Left renal cortex interstitium (tissue), 4 donors: ENCODE measurements around the gene ENTPD6. TPM values are rescaled to one million over a fixed set of nuclear protein-coding genes. Genes with fewer than 3 reads are reported as not detected.
"Not testable (repeated sequence)": the region's sequence is repeated elsewhere in the genome, so short reads cannot be mapped to it uniquely, and the experiment has no call there.

Experiments
- DNase-seq, 4 donors: peaks; one replicate each; pipeline ENCODE4 v3.0.0-alpha.2; 2013; ENCODE audit warnings: low read depth in 4 of 4, low spot score in 2 of 4, missing footprints in 1 of 4
- polyA plus RNA-seq, 4 donors: library from polyadenylated mRNA; unstranded; fragments of 120-200 nt; gene quantifications; one replicate each; pipeline ENCODE4 v1.2.1, GENCODE V29; 2013; ENCODE audit not compliant: insufficient read length in 4 of 4

Gene ENTPD6
- polyA plus RNA-seq, 4 donors, result 38.6 to 53.0 (median 46.4) TPM

DNA sequence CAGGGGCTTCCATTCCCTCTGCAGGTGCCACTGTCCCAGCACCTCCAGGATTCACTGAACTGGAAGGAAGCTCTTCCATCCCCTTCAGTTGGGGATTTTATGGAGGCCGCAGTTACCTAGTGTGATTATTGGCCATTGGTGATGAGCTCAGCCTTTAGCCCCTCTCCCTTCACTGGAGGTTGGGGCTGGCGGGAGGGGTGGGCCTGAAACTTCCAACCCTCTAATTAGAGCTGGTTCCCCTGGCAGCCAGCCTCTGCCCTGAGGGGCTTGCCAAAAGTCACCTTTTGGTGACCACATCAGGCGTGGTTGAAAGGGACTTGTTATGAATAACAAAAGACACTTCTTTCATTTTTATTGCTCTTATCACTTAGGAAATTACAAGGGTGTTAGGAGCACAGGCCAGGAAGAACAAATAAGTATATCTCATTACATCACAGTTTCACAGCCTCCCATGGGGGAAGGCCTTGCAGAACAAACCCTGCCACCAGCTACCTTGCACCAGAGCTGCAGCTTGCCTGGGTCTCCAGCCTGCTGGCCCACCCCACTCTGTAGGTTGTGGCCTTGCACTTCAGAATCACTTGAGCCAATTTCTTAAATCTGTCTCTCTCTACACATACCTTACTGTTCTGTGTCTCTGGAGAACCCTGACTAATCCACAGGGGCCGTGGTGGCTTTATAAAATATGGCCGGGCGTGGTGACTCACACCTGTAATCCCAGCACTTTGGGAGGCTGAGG is 57.3 kb downstream of the ENTPD6 start:
- no peak for DNase-seq

- no peak for DNase-seq
Measured at GRCh38 chr20:25253606-25254275, 58.2 kb downstream of the ENTPD6 start.

DNA sequence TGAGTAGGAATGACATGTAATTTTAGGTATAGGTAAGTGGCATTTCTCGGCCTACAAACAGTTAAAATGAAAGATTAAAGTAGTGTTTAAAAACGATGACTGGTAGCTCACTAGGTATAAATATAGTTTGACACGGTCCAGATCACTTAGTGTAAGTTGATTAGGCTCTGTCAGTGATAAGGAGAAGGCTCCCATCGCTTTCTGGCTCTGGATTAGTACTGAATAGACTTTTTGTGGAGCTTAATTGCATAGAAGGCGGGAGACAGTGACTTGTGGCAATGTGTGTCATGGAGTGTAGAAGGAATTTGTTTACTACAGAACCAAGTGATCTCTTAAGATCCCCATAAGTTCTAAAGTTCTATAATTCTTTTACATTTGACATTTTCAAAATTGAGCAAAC is 59.1 kb downstream of the ENTPD6 start:
- DNase-seq, result no peak

DNA sequence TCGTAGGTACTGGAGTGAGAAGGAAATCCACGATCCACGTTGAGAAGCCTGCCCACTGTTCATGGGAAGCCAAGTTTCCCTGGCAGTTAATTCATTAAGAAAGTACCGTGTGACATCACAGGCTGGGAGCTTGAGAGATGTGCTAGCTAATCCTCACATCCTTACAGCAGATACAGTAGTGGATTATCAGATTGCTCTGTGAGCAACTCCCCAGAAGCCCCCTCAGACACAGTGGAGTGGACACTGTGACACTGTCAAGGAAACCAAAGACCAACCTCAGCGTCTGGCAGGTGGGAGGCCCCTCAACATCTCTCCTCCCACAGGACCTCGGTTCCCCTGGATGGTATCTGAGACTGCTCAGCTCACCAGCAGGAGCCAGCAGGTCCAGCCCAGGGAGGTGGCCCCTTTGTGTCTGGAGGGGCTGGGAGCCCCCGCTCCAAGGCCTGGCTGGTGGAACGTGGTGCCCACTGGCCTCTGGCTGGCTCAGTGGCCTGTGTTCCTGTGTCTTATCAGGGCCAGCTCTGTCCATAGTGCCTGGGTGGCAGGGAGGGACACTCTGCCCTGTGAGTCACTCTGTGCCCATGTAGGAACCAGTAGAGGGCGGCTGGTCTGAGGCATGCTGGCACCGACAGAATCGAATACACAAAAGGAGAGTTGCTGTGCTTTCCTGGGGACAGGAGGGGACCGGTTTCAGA is 59.6 kb downstream of the ENTPD6 start:
- no peak for DNase-seq

DNA sequence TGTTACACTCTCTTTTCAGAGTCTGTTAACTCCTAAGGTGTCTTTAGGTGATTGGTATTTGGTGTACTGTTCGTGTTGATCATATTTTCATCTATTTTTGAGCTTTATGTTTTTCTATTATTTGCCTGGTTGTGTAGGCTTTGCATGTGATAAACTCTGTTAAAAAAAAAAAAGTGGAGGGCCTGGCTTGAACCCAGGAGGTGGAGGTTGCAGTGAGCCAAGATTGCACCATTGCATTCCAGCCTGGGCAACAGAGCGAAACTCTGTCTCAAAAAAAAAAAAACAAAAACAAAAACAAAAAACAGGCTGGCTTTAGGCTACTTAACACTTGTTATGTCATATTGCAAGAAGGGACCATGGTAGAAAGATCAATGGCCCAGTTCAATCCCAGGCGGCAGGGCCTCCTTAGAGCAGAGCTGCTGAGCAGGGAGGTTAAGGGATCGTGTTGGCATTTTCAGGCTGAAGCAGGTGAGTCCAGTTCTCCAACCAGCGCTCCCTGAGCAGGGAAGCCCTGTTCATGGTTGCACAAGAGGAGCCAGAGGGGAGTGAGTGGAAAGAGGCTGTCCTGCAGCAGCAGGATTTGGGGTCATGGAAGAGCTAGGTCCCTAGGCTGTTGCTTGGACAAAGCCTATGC is 60.8 kb downstream of the ENTPD6 start:
- no peak for DNase-seq

DNA sequence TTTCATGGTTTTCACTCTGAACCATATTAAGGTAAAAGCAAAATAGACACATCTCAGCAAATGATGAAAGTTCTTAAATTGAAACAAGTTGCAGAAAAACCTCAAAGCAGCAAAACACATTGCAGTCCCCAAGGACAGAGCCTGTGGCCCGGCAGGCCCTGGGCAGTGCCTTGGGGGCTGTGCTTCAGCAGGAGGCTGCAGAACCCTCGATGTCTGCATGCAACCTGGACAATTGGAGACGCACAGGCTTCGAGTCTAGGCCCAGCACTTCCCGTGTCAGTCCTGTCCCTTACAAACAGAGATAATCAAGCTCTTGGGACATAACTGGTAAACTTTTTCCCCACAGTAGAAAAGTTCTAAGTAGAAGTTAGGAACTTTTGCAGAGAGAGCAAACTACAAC is 61.6 kb downstream of the ENTPD6 start:
- no peak for DNase-seq

DNA sequence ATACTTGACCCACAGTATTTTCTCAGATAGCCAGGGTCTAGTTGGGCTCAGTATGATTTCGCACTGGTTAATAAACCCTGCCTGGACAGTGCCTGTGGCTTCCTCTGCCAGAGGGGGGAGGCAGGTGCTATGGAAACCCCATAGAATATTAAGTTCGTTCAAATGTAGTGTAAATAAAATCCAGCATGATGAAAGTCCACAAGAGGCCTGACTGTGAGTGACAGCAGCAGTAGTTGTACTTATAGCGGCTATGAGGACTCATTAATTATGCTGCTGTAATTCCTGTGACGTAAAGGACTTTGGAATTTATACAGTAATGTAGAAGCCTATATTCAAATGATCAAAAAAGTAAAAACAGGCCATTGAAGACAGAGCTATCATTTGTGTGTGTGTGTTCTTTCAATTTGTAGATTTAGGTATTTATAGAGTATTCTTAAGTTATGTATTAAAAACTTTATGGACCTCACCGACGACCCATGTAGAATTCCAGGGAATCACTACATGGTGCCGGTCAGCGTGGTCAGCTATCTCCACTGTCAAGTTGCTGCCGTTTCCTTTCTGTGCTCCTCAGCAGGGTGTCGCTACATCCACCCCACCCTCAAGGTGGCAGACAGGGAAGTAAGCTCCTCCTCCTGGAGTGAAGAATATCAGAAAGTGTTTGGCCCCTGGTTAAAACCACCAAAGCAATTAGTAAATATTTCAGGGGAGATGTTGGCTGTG is 62.4 kb downstream of the ENTPD6 start:
- DNase-seq, result no peak

DNA sequence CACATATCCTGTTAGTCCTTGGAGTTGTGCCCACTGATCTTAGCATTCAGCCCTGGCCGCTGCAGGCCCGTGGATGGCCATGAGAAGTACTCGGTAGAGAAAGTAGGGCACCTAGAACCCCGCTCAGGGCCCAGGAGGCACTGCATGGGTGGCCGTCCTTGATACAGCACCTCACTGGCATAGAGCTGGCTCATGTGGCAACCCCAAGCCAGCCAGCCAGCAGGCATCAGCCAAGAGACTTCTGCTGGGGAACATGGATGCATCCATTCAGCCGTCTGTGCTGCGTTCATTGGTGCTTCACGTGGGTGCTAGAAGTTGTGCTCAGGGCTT is 62.9 kb downstream of the ENTPD6 start:
- DNase-seq, result no peak

GRCh38 chr20:25258828-25259227 is 63.3 kb downstream of the ENTPD6 start:
- DNase-seq, result no peak

- DNase-seq, result no peak
Measured at GRCh38 chr20:25259358-25259757, 63.8 kb downstream of the ENTPD6 start.

DNA sequence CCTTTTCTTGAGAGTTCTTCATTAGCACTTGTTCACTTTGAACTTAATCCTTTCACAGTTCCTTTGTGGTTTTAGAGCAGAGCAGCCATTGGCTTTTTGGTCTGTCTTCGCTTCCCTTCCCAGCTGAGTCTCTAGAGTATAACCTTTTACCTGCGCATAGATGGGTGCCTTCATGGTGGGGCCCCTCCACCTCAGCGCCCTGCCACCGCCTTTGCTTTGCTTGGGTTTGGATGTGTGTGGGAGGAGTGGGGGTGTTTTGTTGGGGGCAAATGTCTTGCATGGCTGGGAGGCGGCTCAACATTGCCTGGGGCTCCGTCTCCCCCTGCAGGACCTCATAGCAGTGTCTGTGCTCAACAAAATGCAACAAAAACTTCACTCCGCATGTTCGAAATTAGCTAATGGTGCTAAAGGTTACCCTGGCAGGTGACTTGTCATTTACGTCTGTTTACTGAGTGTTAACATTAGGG is 64.3 kb downstream of the ENTPD6 start:
- DNase-seq, result no peak

DNA sequence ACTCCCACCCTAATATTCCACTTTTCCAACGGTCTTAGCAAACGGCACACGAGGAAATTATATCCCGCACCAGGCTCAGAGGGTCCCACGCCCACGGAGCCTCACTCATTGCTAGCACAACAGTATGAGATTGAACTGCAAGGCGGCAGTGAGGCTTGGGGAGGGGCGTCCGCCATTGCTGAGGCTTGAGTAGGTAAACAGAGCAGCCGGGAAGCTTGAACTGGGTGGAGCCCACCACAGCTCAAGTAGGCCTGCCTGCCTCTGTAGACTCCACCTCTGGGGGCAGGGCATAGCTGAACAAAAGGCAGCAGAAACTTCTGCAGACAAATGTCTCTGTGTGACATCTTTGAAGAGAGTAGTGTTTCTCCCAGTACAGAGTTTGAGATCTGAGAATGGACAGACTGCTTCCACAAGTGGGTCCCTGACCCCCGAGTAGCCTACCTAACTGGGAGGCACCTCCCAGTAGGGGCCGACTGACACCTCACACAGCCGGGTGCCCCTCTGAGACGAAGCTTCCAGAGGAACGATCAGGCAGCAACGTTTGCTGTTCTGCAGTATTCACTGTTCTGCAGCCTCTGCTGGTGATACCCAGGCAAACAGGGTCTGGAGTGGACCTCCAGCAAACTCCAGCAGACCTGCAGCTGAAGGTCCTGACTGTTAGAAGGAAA is 65.4 kb downstream of the ENTPD6 start:
- not testable (repeated sequence) for DNase-seq

DNA sequence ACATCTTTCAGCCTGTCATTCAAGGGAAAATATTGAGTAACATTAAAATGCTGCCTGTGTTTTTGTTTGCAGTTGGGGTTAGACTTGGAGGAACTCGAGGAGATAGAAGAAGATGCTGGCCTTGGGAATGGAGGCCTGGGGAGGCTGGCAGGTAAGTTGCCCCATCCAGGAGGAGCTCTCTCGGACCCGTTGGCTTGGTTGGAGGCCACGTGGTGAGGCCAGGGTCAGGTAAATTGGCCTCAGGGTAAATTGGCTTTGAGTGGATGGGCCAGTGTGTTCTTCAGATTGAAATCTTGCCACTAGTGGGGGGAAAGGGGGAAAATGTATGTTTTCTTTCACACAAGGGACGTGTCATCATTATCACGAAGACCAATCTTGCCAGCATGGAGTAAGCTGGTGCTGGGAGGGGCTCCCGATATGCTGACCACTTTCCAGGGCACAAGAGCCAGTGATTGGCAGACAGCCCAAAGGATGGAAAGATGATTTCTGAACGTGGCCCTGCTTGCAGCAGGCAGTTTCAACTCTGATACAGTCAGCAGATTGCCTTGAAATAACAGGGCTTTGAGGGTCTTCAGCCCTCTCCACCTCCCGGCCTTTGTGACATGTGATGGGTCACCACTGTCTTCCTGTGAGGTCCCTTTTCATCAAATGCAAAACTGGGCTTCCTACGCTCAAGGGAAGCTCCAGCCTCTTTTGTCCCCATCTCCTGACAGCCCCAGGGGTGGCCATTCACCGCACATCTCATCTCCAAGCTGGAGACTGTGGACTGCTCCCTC is 73.7 kb downstream of the ENTPD6 start:
- no peak for DNase-seq

DNA sequence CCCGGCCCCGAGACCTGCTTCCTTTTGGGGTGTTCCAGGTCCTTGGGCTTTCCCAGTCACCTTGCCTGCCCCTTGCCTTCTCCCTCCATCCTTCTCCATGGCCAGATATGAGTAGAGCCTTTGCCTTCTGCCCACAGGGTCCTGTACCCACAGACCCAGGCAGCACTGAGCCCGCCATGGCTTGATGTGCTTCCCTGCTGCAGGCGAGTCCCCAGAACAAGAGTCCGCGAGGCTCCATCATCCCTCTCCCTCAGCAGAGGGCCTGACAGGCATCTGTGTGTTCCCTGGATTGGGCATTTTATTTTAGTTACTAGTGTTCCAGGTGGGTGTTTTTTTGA is 74.3 kb downstream of the ENTPD6 start:
- DNase-seq, result no peak

GRCh38 chr20:25270829-25271251 is 75.3 kb downstream of the ENTPD6 start:
- DNase-seq, result no peak

DNA sequence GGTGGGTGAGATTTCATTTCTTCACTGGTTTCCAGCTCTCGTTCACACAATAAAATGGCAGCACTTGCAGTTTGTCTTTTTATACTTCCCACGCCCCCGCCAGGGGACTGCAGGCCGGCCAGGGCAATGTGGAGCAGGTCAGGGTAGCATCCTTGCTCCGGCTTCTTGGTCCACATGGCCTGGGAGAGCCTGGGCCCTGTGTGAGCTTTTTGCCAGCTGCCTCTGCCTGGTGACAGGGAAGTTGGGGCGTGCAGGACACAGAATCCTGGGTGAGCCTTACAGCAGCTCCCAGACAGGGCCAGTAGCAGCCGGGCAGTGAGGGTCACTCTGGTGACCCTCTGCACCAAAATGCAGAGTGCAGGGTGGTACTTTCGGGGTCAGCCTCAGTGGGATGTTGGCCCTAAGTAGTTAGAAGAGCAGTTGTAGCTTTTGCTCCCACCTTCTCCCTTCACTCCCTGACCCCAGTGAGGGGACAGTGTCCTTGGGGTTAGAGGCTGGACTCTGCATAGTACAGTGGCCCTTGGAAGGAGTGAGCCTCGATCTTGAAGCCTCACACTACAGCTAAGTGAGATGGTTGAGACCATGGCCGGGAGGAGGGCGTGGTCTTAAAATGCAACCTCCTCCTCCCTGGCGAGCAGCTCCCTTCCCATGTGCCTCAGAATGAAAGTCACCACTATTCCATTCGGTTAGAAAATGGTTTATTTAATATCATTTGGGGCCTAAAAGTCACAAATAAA is 76.1 kb downstream of the ENTPD6 start:
- DNase-seq, result no peak

- DNase-seq, result no peak
Measured at GRCh38 chr20:25272223-25273000, 76.9 kb downstream of the ENTPD6 start.

GRCh38 chr20:25273046-25273445 is 77.5 kb downstream of the ENTPD6 start:
- no peak for DNase-seq
